ENCODE results near the gene FNDC3A.

The FNDC3A gene

GRCh38 chr13:49221590-49221965 lies 245.9 kb downstream of the FNDC3A start:
- Histone ChIP-seq H3K4me1 (ENCODE audit: control insufficient read depth in 5 of 5, insufficient read depth in 5 of 5, low read length in 5 of 5) (peaks cover 0 to 24% (median 21%) of the 10 kb centered on the region in 5 donors), H3K27ac (ENCODE audit: low read depth, low read length) (no peak overlapping the region), H3K27me3 (ENCODE audit: control insufficient read depth in 5 of 5, insufficient read depth in 4 of 5, low read length in 5 of 5) (peaks cover 29 to 53% (median 40%) of the 10 kb centered on the region in 5 donors), H3K36me3 (ENCODE audit: control insufficient read depth in 5 of 5, insufficient read depth in 5 of 5, low read length in 5 of 5) (no peaks in the 10 kb centered on the region), H3K9ac (ENCODE audit: low read length in 5 of 5) (no peak overlapping the region), H3K9me3 (ENCODE audit: control insufficient read depth in 5 of 5, low read length in 5 of 5) (no peaks in the 10 kb centered on the region), H3K4me3 (ENCODE audit: low read depth in 1 of 5, low read length in 5 of 5) (no peak overlapping the region)

GRCh38 chr13:49225223-49226042 lies 249.7 kb downstream of the FNDC3A start:
- Histone ChIP-seq H3K4me3 (ENCODE audit: low read depth in 1 of 5, low read length in 5 of 5) (no peak overlapping the region), H3K9ac (ENCODE audit: low read length in 5 of 5) (no peak overlapping the region), H3K27ac (ENCODE audit: low read depth, low read length) (no peak overlapping the region), H3K36me3 (ENCODE audit: control insufficient read depth in 5 of 5, insufficient read depth in 5 of 5, low read length in 5 of 5) (no peaks in the 10 kb centered on the region), H3K4me1 (ENCODE audit: control insufficient read depth in 5 of 5, insufficient read depth in 5 of 5, low read length in 5 of 5) (peaks cover 0 to 9% (median 7%) of the 10 kb centered on the region in 5 donors), H3K9me3 (ENCODE audit: control insufficient read depth in 5 of 5, low read length in 5 of 5) (no peaks in the 10 kb centered on the region), H3K27me3 (ENCODE audit: control insufficient read depth in 5 of 5, insufficient read depth in 4 of 5, low read length in 5 of 5) (peaks cover 13 to 22% (median 17%) of the 10 kb centered on the region in 5 donors)

- Histone ChIP-seq H3K27me3 (ENCODE audit: control insufficient read depth in 5 of 5, insufficient read depth in 4 of 5, low read length in 5 of 5) (peaks cover 2 to 10% (median 6%) of the 10 kb centered on the region in 5 donors), H3K27ac (ENCODE audit: low read depth, low read length) (no peak overlapping the region), H3K36me3 (ENCODE audit: control insufficient read depth in 5 of 5, insufficient read depth in 5 of 5, low read length in 5 of 5) (no peaks in the 10 kb centered on the region), H3K4me1 (ENCODE audit: control insufficient read depth in 5 of 5, insufficient read depth in 5 of 5, low read length in 5 of 5) (peaks cover 0 to 3% (median 0%) of the 10 kb centered on the region in 5 donors), H3K9me3 (ENCODE audit: control insufficient read depth in 5 of 5, low read length in 5 of 5) (no peaks in the 10 kb centered on the region), H3K4me3 (ENCODE audit: low read depth in 1 of 5, low read length in 5 of 5) (no peak overlapping the region), H3K9ac (ENCODE audit: low read length in 5 of 5) (no peak overlapping the region)
Measured at GRCh38 chr13:49226613-49227012, 250.9 kb downstream of the FNDC3A start.

- Histone ChIP-seq H3K4me1 (ENCODE audit: control insufficient read depth in 5 of 5, insufficient read depth in 5 of 5, low read length in 5 of 5) (no peaks in the 10 kb centered on the region), H3K27me3 (ENCODE audit: control insufficient read depth in 5 of 5, insufficient read depth in 4 of 5, low read length in 5 of 5) (no peaks in the 10 kb centered on the region), H3K4me3 (ENCODE audit: low read depth in 1 of 5, low read length in 5 of 5) (no peak overlapping the region), H3K27ac (ENCODE audit: low read depth, low read length) (no peak overlapping the region), H3K9me3 (ENCODE audit: control insufficient read depth in 5 of 5, low read length in 5 of 5) (no peaks in the 10 kb centered on the region), H3K9ac (ENCODE audit: low read length in 5 of 5) (no peak overlapping the region), H3K36me3 (ENCODE audit: control insufficient read depth in 5 of 5, insufficient read depth in 5 of 5, low read length in 5 of 5) (no peaks in the 10 kb centered on the region)
Measured at GRCh38 chr13:49234741-49235140, 259.0 kb downstream of the FNDC3A start.

- no peaks in the 10 kb centered on the region for H3K9me3 ChIP-seq (ENCODE audit: control insufficient read depth in 5 of 5, low read length in 5 of 5)
- no peak overlapping the region for H3K4me3 ChIP-seq (ENCODE audit: low read depth in 1 of 5, low read length in 5 of 5)
- H3K36me3 ChIP-seq (ENCODE audit: control insufficient read depth in 5 of 5, insufficient read depth in 5 of 5, low read length in 5 of 5) = no peaks in the 10 kb centered on the region
- H3K27me3 ChIP-seq (ENCODE audit: control insufficient read depth in 5 of 5, insufficient read depth in 4 of 5, low read length in 5 of 5) = no peaks in the 10 kb centered on the region
- H3K4me1 ChIP-seq (ENCODE audit: control insufficient read depth in 5 of 5, insufficient read depth in 5 of 5, low read length in 5 of 5) = no peaks in the 10 kb centered on the region
- no peak overlapping the region for H3K9ac ChIP-seq (ENCODE audit: low read length in 5 of 5)
- no peak overlapping the region for H3K27ac ChIP-seq (ENCODE audit: low read depth, low read length)
Measured at GRCh38 chr13:49235856-49236431, 260.2 kb downstream of the FNDC3A start.

- no peak overlapping the region for H3K27ac ChIP-seq (ENCODE audit: low read depth, low read length)
- H3K9me3 ChIP-seq (ENCODE audit: control insufficient read depth in 5 of 5, low read length in 5 of 5) = peaks cover 0 to 2% (median 0%) of the 10 kb centered on the region in 5 donors
- H3K4me1 ChIP-seq (ENCODE audit: control insufficient read depth in 5 of 5, insufficient read depth in 5 of 5, low read length in 5 of 5) = no peaks in the 10 kb centered on the region
Measured at GRCh38 chr13:49238621-49239020, 262.9 kb downstream of the FNDC3A start.

GRCh38 chr13:49240017-49240416 lies 264.3 kb downstream of the FNDC3A start:
- Histone ChIP-seq H3K27me3 (ENCODE audit: control insufficient read depth in 5 of 5, insufficient read depth in 4 of 5, low read length in 5 of 5) (no peaks in the 10 kb centered on the region), H3K4me1 (ENCODE audit: control insufficient read depth in 5 of 5, insufficient read depth in 5 of 5, low read length in 5 of 5) (no peaks in the 10 kb centered on the region), H3K9ac (ENCODE audit: low read length in 5 of 5) (no peak overlapping the region), H3K36me3 (ENCODE audit: control insufficient read depth in 5 of 5, insufficient read depth in 5 of 5, low read length in 5 of 5) (no peaks in the 10 kb centered on the region), H3K9me3 (ENCODE audit: control insufficient read depth in 5 of 5, low read length in 5 of 5) (peaks cover 0 to 2% (median 0%) of the 10 kb centered on the region in 5 donors), H3K27ac (ENCODE audit: low read depth, low read length) (no peak overlapping the region), H3K4me3 (ENCODE audit: low read depth in 1 of 5, low read length in 5 of 5) (no peak overlapping the region)

More at GRCh38 chr13:49238621-49239020, 262.9 kb downstream of the FNDC3A start:
- Histone ChIP-seq H3K4me3 (ENCODE audit: low read depth in 1 of 5, low read length in 5 of 5) (no peak overlapping the region), H3K9ac (ENCODE audit: low read length in 5 of 5) (no peak overlapping the region), H3K36me3 (ENCODE audit: control insufficient read depth in 5 of 5, insufficient read depth in 5 of 5, low read length in 5 of 5) (no peaks in the 10 kb centered on the region), H3K27me3 (ENCODE audit: control insufficient read depth in 5 of 5, insufficient read depth in 4 of 5, low read length in 5 of 5) (no peaks in the 10 kb centered on the region)

GRCh38 chr13:49241296-49241695 lies 265.6 kb downstream of the FNDC3A start:
- no peak overlapping the region for H3K4me3 ChIP-seq (ENCODE audit: low read depth in 1 of 5, low read length in 5 of 5)
- H3K36me3 ChIP-seq (ENCODE audit: control insufficient read depth in 5 of 5, insufficient read depth in 5 of 5, low read length in 5 of 5) = no peaks in the 10 kb centered on the region
- peaks cover 0 to 2% (median 0%) of the 10 kb centered on the region in 5 donors for H3K9me3 ChIP-seq (ENCODE audit: control insufficient read depth in 5 of 5, low read length in 5 of 5)
- no peak overlapping the region for H3K9ac ChIP-seq (ENCODE audit: low read length in 5 of 5)
- H3K27ac ChIP-seq (ENCODE audit: low read depth, low read length) = no peak overlapping the region
- H3K27me3 ChIP-seq (ENCODE audit: control insufficient read depth in 5 of 5, insufficient read depth in 4 of 5, low read length in 5 of 5) = no peaks in the 10 kb centered on the region
- H3K4me1 ChIP-seq (ENCODE audit: control insufficient read depth in 5 of 5, insufficient read depth in 5 of 5, low read length in 5 of 5) = no peaks in the 10 kb centered on the region

- Histone ChIP-seq H3K4me3 (ENCODE audit: low read depth in 1 of 5, low read length in 5 of 5) (no peak overlapping the region), H3K4me1 (ENCODE audit: control insufficient read depth in 5 of 5, insufficient read depth in 5 of 5, low read length in 5 of 5) (peaks cover 0 to 21% (median 17%) of the 10 kb centered on the region in 5 donors), H3K27ac (ENCODE audit: low read depth, low read length) (no peak overlapping the region), H3K9me3 (ENCODE audit: control insufficient read depth in 5 of 5, low read length in 5 of 5) (peaks cover 0 to 2% (median 0%) of the 10 kb centered on the region in 5 donors), H3K9ac (ENCODE audit: low read length in 5 of 5) (no peak overlapping the region), H3K36me3 (ENCODE audit: control insufficient read depth in 5 of 5, insufficient read depth in 5 of 5, low read length in 5 of 5) (peaks cover 0 to under 1% (median 0%) of the 10 kb centered on the region in 5 donors), H3K27me3 (ENCODE audit: control insufficient read depth in 5 of 5, insufficient read depth in 4 of 5, low read length in 5 of 5) (no peaks in the 10 kb centered on the region)
Measured at GRCh38 chr13:49245101-49245500, 269.4 kb downstream of the FNDC3A start.

Data from subcutaneous abdominal adipose tissue (tissue), 5 donors.